Measurements from ENCODE around the gene CCDC197.

Gene CCDC197

DNA sequence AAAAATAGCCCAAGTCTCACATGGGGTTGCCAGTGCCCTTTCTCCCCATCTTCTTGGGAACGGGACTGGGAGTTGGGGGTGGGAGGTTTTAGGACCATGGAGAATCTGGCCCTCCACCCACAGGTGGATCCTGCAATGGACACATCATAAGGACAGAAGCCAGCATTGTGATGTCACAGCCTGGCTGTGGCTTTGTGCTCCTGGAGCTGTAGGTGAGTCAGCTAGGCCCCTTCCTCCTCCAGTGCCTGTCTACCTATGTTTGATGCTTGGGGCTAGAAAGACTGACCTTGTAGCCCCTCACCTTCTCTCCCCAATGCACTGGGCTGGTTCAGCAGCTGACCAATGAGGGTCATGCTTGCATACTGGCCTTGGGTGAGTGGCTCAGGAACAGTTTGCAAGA, at the start of gene CCDC197:
TSS of gene CCDC197 (plus strand) at position 220 of the 400 bp plus-strand sequence. CDS start 831 bp downstream, outside the sequence.
- DNase-seq = no peak

DNA sequence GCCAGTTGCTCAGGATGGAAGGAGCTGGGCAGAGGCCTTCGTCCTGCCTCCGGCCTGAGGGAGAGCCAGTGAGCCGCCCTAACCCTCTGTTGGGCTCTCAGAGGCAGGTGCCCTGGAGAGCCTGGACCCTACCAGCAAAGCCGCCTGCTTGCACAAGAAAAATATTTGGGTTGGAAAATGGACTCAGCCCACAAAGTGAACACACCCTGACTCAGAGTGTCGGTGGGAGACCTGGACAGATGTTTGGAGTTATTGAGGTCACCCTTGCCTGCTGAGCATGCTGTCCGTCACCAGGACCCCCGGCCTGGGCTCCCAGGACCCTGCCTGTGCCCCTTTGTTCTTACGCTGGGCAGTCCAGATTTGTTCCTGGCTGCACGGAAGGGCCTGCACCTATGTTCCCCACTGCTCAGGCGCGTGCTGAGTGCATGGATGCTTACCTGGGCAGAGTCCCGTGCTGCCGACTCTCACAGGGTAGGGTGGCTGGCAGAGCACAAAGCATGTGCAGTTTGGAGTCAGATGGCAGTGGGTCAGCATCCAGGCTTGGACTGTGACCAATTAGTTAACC, 47.5 kb upstream of the CCDC197 start:
- no peak for DNase-seq

DNA sequence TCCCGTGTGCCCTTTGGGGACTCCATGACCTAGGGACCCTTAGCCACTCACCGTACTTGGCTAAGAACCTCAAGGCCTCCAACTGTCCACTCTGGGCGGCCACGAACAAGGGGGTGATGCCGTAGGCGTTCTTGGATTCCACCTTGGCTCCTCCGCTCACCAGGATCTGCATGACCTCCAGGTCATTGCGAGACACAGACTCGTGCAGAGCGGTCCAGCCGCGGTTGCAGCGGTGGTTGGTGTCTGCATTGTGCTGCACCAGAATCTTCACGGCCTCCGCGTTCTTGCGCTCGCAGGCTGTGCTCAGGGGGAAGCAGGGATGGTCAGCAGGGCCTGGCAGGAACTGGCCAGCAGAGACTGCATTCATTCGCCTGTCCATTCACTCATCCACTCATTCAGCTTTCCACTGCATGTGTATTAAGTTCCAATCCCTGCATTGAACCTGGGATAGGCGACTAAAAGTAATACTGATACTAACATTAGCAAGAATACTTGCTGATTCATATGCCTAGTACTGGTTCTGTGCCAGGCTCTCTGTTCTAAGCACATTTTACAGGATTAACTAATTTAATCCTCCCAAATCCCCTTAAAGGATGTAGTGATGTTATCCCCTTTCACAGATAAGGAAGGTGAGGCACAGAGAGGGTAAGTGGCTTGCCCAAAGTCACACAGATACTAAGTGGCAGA, 46.0 kb upstream of the CCDC197 start:
- no peak for DNase-seq

- peak; percentile 41 for DNase-seq
Measured at GRCh38 chr14:93951635-93952540, 45.2 kb upstream of the CCDC197 start.

DNA sequence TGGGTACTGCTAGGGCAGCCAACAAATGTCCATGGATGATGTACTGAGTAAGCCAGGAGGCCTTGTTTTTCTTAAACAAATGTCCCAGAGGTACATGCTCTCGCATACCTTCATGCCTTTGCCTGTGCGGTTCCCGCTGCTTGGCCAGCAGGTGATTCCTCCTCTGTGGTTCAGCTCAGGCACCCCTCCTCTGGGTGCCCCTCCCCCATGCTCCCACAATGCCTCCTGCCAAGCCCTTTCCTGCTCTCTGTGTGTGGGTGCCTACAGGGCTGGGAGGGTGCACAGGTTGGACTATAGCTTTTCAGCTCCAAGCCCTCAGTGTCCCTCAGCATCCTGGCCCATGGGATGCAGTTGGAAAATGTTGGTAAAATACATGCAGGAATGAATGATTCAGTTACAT, 44.3 kb upstream of the CCDC197 start:
- no peak for DNase-seq

GRCh38 chr14:93953263-93953662, 43.8 kb upstream of the CCDC197 start:
- DNase-seq = no peak

DNA sequence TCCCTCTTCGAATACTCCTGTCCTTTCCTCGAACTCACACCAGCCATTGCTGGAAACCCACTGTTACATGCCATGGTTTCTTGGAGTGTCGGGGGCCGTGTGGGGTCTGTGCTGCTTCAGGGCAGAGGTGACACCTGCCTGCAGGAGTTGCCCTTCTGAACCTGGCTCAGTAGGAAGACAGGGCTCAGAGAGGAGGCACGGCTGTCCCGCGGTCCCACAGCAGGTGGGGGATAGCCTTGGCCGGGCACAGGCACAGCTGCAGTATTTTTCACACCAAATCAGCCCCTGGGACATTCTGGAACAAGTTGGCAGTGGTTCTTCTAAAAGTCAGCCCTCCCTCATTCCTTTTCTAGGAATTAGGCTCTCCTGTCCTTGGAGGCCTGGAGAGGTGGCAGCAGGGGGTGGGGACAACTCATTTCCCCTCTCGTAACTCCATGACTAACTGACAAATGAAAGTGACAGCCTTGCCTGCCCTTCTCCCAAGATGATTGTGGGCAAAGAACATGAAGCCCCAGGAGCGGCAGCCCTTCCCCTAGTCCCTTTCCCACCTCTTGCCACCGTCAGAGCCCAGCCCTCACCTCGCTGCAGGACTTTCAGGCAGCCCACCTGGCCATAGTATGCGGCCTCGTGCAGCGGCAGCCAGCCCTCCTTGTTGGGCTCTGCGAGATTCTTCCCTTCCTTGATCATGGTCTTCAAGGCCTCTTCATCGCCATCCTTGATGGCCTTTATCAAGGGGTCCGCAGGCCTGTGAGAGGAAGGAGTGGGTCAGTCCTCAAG, 43.2 kb upstream of the CCDC197 start:
- no peak for DNase-seq

GRCh38 chr14:93954516-93954830, 42.6 kb upstream of the CCDC197 start:
- DNase-seq = no peak

DNA sequence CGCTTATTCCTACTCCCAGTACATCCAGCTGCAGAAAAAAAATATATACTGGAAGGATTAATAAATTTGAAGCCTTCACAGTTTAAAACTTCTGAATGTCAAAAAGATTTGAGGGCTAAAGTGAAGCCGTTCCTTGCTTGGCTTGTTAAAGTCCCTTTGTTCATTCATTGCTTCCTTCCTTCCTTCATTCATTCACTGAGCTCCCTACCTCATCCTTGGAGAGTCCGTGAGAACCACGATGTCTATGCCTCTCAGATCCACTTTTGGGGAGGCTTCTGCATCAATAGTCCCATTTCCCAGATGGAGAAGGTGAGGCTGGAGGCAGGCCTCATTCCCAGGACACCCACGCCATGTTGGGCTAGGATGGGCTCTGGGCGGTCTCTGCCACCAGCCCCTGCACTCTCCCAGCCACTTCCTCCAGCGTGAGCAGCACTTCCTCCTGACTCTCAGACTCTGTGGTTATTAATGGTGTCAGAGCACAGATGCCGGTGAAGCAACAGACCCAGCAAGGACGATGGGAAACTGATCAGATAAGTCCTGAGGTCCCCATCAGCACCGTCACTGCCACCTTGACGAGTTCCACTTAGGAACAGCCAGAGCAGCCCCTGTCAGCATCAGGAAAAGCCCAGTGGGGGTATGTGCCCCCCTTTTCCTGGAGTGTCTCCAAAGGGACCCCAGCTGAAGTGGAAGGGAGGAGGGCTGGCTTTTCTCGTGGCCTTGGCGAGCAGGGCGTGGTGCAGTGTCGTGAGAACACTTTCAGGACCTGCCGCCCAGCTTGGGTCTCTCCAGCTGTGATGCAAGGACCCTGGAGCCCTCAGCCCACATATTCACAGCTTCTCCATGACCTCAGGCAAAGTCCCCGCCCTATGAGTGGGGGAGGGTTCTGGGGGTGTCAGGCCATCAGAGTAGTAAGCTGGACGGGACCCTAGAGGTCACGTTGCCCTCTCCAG, 41.9 kb upstream of the CCDC197 start:
- DNase-seq = no peak

GRCh38 chr14:93955850-93956481, 41.1 kb upstream of the CCDC197 start:
- no peak for DNase-seq

DNA sequence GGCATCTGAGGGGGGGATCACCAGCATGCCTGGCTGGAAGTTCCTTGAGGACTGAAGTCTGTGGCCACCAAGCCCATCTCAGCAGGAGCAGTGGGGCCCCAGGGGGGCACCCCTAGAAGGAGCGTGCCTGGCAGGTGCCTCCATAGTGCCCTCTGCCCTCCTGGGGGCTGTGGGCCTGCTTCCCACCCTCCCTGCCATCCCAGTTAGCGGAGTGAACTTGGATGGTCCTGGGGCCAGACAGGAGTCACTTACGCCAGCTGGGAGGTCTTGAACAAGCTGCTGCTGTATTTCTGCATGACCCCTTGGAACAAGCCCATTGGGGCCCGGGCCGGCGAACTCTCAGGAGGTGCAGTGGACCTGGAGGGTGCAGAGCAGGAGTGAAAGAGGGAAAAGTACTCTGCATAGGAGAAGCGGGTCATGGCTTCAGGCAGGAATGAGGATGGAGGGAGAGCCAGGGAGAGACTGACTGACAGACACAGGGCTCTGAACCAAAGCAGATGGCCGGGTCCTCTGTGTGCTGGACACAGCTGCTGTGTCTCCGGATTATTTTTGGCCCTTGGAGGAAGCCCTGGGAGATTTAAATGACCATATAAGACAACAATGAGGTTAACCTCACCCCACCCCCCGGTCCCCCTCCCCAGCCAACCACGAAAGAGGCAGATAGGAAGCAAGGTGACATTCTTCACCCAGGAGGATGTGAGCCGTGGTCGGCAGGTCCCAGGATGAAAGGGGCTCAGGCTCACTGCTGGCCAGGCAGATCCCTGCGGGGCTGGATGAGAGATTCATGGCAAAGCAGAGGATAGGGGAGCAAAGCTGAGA, 40.4 kb upstream of the CCDC197 start:
- DNase-seq = no peak

DNA sequence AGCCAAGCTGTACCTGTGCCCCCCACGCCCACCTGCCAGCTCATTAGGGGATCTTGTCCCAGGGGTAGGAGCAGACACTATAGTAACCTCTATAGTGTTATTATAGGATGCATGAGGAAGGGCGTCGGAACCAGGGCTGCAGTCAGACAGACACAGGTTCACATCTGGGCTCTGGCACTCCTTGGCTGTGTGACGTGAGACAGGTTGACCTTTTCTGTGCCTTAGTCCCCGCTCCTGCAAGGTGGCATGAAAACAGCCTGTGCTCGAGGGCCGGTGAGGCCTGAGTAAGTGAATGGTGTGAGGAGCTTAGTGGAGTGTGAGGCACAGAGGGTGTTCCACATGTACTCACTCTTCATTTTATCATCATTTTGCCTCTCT, 39.8 kb upstream of the CCDC197 start:
- DNase-seq = no peak

DNA sequence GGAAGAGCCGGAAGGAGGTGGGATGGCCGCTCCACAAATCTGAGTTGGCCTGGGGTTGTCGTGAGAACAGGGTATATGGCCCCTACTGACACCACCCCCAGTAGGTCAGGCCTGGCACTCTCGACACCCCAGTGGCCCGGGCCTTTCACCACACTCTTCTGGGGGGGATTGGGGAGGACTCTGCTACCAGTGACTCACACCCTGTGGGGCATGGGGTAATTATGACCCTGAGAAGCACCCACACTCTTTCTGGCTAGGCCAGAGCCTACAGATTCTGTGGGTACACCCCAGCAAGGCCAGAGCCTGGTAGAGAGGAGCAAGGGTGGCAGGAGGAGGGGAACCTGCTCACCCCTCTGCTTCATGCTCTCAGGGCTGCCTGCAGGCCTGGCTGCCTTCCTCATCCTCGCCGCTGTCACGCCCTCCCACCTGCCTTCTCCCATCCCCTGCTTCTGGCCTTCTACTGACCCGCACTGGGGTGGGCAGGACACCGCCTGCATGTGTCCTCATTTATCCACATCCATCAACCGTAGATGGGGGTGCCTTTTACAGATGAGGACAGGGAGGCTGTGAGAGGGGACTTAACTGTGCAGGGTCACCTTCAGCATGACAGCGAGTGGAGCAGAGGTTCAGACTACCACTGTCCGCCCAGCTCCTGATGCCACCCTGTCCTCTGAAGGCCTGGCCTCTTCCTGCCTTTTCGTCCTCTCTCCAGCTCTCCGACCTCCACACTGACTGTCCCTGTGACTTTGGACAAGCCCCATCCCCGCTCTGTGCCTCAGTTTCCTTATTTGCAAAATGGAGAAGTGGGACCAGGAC, 39.1 kb upstream of the CCDC197 start:
- no peak for DNase-seq

- no peak for DNase-seq
Measured at GRCh38 chr14:93958567-93959238, 38.4 kb upstream of the CCDC197 start.

DNA sequence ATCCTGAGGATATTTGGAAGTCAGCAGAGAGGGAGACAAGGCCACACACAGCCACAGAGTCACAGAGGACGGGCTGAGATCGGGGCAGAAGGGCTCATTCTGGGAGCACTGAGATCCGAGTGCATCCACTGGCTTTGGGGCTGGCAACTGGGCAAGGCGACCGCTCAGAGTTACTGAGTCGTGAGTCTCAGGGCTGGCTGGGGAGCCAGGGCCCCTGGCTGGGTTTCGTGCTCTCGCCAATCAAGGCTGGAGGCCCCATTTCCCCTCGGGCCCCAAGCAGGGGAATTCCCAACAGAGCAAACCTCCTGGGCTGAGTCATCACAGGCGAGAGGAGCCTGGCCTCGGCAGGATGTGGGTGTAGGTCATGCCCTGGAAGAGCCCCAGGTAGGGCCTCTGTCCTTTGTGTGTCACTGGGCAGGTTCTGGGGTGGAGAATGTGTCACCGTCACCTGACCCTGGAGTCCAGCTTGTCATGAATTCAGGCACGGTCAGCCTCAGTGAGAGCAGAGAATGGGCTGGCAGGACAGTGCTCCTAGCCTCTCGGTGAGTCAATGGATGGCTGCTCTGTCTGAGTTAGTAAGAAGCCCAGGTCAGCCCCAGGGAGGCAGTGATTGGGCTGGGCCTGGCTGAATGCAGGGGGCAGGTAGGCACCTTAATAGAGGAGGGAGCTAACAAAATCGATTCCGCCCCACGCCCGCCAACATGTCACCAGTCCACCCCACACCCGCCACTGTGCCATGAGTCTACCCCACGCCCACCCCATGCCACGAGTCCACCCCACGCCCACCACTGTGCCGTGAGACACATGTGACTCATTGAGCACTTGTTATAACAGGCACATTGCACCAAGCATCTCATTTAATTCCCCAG, 37.6 kb upstream of the CCDC197 start:
- no peak for DNase-seq

DNA sequence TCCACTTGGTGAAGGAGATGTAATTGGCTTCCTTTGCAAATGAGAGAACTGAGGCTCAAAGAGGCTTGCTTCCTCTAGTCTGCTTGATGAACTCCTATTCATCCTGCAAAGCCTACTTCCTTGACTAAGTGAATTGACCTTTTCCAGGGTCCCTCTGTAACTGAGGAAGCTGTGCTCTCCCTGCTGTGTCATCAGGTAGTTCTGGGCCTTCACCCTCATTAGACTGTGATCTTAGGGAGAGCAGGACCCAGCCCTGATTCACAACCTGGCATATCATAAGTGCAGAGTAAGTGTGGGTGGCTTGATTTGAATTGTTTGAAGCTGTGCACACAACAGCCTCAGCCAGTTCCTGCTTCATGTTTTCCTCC, 37.0 kb upstream of the CCDC197 start:
- DNase-seq = no peak

- DNase-seq = no peak
Measured at GRCh38 chr14:93960774-93961438, 36.2 kb upstream of the CCDC197 start.

DNA sequence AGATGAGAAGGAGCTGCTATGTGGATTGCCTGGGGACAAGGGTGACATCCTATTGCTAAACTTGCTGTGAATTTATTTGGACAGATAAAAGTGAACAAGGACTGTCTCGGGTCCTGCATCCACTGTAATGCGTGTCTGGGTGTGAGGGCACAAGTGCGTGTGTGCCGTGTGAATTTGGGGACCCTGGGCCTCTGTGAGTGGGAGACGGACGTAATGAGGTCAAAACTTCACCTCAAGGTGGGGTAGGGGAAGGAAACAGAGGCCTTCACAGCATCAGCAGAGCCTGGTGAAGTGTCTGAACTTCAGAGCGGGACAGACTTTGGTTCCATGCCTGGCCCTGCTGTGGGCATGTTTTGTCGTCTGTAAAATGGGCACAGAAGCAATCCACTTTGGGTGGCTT, 35.5 kb upstream of the CCDC197 start:
- DNase-seq = no peak

Data from NCI-H2171 treated with DMSO at 0.1 percent for 48 hours (cell line).